ENCODE results near the gene ZBTB11.
"Not testable (repeated sequence)": the region's sequence is repeated elsewhere in the genome, so short reads cannot be mapped to it uniquely, and the experiment has no call there.

The ZBTB11 gene

DNA sequence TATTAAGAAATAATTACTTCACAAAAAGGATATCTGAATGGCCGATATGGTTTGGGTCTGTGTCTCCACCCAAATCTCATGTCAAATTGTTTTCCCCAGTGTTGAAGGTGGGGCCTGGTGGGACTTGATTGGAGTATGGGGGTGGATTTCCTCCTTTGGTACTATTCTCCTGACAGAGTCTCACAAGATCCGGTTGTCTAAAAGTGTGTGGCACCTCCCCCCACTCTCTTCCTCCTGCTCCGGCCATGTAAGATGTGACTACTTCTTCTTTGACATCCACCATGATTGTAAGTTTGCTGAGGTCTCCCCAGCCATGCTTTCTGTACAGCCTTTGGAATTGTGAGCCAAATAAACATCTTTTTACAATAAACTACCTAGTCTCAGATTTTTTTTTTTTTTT lies 34.5 kb downstream of the ZBTB11 start:
- no peak for DNase-seq

DNA sequence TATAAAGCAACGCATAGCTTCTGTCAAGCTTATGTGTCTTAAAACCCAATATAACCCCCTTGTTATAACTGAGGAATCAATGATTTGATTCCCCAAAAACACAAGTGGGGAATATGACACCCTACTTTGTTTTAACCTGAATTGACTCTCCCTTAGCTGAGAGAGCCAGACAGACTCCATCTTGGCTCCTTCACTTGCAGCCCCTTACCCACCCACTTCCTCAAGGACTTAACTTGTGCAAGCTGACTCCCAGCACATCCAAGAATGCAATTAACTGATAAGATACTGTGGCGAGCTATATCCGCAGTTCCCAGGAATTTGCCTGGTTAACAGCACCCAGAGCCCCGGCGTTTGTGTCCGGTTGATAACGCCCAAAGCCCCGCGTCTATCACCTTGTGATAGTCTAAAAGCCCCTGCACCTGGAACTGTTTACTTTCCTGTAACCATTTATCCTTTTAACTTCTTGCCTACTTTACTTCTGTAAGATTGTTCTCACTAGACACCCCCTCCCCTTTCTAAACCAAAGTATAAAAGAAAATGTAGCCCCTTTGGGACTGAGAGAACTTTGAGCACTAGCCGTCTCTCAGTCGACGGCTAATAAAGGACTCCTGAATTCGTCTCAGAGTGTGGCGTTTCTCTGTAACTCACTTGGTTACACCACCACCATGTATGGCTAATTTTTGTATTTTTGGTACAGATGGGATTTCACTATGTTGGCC lies 35.4 kb downstream of the ZBTB11 start:
- not testable (repeated sequence) for DNase-seq

- DNase-seq: no peak
These were observed 36.7 kb downstream of the ZBTB11 start for GRCh38 chr3:101640256-101640655.

DNA sequence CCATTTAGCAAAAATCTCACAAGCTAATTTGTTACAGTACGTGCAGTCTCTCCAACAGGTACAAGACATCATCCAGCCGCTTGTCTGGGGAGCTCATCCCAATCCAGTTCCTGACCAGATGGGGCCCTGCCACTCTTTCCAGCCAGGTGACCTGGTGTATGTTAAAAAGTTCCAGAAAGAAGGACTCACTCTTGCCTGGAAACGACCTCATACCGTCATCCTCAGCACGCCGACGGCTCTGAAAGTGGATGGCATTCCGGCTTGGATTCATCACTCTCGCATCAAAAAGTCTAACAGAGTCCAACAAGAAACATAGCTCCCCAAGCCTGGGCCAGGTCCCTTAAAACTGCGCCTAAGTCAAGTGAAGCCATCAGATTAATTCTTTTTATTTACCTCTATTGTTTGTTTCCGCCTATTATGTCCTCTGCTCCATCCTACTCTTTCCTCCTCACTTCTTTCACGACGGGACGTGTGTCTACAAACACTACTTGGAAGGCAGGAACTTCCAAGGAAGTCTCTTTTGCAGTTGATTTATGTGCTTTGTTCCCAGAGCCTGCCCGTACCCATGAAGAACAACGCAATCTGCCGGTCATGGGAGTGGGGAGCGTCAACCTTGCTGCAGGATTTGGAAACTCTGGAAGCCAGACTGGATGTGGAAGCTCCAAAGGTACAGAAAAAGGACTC lies 37.5 kb downstream of the ZBTB11 start:
- no peak for DNase-seq

DNA sequence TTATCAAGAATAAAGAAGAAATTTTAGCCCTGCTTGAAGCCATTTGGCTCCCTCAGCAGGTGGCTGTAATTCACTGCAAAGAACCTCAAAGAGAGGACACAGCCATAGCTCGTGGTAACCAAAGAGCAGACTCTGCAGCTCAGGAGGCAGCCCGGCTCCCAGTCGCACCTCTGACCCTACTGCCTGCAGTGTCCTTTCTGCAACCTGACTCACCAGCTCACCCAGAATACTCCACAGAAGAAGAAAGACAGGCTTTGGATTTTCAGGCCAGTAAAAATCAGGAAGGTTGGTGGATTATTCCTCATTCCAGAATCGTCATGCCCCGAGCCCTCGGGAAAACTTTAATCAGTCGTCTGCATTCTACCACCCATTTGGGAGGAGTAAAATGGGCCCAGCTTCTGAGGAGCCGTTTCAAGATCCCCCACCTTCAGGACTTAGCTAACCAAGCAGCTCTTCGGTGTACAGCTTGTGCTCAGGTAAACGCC lies 38.6 kb downstream of the ZBTB11 start:
- DNase-seq: no peak

- no peak for DNase-seq
These were observed 39.5 kb downstream of the ZBTB11 start for GRCh38 chr3:101637451-101637850.

DNA sequence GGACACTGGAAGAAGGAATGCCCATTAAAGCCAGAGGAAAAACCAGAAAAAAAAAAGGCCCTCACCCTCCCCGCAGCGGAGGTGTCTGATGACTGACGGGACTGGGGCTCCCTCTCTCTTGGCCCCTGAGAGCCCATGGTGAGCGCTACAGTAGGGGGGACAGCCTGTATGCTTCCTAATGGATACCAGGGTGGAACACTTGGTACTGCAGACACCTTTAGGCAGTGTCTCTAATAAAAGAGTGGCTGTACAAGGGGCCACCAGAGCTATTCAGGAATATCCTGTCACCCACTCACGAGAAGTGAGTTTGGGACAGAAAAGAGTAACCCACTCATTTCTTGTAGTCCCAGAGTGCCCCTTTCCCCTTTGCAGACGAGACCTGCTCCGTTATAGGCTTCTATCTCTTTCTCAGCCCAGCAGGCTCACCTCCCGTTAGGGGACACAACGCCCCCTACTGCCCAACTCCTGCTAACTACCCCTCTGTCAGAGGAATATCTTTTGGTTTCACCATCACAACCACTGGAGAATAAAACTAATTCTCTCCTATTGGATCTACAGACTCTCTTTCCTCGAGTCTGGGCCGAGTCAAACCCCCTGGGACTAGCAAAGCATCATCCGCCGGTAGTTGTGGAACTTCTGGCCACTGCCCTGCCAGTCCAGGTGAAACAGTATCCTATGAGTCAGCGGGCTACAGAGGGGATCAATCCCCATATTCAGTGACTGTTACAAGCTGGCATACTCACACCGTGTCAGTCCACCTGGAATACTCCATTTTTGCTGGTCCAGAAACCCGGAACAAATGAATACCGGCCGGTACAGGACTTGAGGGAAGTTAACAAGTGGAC lies 40.8 kb downstream of the ZBTB11 start:
- peak; percentile 41 to 48 for DNase-seq

DNA sequence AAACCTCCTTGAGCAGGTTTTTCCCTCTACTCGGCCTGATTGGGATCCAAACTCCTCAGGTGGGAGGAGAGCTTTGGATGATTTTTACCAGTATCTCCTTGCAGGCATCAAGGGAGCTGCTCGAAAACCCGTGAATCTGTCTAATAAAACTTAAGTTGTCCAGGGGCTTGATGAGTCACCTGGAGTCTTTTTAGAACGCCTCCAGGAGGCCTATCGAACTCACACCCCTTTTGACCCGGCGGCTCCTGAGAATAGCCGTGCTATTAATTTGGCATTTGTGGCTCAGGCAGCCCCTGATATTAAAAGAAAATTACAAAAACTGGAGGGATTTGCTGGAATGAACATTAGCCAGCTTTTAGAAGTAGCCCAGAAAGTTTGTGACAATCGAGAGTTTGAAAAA lies 41.6 kb downstream of the ZBTB11 start:
- no peak for DNase-seq

GRCh38 chr3:101634591-101635196 lies 42.2 kb downstream of the ZBTB11 start:
- DNase-seq: no peak

DNA sequence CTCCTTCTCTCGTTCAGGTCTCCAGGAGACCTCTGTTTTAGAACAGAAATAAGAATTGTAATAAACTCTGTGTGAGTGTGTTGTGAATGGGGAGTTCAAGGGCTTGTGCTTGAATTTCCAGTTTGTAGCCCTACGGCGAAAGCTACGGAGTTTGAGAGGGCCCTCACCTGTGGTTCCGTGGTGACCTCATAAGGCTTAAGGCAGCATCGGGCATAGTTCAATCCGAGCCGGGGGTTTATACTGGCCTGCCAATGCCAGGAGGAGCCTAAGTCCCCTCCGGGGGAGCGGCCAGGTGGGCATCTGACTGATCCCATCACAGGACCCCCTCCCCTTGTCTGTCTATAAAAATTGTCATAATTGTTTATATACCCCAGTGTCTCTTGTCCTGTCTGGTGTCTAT lies 43.7 kb downstream of the ZBTB11 start:
- DNase-seq: no peak

- no peak for DNase-seq
These were observed 44.3 kb downstream of the ZBTB11 start for GRCh38 chr3:101632586-101632985.

GRCh38 chr3:101631959-101632358 lies 45.0 kb downstream of the ZBTB11 start:
- DNase-seq: not testable (repeated sequence)

- DNase-seq: no peak
These were observed 45.7 kb downstream of the ZBTB11 start for GRCh38 chr3:101631098-101631796.

GRCh38 chr3:101629219-101629618 lies 47.7 kb downstream of the ZBTB11 start:
- DNase-seq: no peak

DNA sequence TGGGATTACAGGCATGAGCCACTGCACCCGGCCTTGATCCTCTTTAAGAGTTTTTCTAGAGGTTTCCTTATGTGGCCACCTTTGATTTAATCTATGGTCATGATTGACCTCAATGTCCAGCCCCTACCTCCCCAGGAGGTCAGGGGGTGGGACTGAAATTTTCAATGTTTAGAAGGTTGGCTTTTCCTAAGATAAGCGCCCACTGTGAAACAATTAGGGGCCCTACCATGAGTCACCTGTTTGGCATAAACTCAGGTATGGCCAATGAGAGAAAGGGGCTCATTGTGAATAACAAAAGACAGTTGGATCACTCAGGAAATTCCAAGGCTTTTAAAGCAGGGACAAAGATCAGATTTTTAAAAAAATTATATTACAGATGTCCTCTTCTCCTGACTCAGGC lies 51.1 kb downstream of the ZBTB11 start:
- DNase-seq: no peak

DNA sequence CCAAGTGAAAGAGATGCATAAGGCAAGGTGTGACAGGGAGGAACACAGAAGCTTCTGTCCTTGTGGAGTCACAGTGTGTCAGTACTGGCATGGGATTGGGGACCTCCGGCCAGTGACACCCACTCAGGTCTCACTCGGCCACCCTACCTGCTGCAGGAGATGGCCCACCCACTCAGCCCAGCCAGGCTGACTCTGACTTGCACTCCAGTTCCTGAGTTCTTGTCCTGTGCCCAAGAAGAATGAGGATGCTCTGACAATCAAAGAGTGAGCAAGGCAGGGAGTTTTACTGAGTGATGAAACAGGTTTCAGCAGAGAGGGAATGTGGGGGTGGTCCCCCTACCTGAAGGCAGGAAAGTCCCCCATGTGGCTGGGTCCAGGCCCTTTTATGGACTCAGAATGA lies 52.1 kb downstream of the ZBTB11 start:
- DNase-seq: no peak

- DNase-seq: no peak
These were observed 53.3 kb downstream of the ZBTB11 start for GRCh38 chr3:101623656-101624055.

GRCh38 chr3:101619734-101620133 lies 57.2 kb downstream of the ZBTB11 start:
- no peak for DNase-seq

DNA sequence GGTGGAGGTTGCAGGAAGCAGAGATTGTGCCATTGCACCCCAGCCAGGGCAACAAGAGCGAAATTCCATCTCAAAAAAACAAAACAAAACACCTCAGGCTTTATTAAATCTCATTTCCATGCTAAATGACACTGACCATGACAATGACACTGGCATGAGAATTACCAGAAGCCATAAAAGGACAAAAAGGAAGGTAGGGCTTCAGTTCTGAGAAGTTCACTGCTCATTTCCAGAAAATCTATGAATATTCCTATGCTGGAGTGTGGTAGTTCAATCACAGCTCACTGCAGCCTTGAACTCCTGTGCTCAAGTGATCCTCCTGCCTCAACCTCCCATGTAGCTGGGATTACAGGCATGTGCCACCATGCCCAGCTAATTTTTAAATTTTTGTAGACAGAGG lies 58.2 kb downstream of the ZBTB11 start:
- no peak for DNase-seq

DNA sequence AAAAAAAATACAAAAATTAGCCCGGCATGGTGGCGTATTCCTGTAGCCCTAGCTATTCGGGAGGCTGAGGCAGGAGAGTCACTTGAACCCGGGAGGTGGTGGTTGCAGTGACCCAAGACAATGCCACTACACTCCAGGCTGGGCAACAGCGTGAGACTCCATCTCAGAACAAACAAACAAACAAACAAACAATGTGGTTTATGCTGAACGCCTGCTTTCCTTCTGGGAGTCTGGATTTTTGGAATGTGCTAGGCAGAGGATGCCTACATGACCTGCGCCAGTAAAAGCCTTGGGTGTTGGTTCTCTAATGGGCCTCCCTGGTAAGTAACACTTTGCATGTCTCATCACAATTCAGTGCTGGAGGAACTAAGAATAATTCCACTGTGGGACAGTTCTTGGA lies 59.5 kb downstream of the ZBTB11 start:
- no peak for DNase-seq

DNA sequence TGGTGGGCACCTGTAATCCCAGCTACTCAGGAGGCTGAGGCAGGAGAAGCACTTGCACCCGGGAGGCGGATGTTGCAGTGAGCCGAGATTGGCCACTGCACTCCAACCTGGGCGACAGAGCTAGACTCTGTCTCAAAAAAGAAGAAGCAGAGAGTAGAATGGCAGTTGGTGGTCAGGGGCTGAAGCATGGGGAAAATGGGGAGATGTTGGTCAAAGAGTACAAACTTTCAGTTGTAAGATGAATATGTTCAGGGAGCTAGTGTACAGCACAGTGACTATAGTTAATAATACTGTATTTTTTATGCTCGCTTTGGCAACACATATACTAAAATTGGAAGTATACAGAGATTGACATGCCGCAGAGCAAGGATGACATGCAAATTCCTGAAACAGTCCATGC lies 61.4 kb downstream of the ZBTB11 start:
- no peak for DNase-seq

DNA sequence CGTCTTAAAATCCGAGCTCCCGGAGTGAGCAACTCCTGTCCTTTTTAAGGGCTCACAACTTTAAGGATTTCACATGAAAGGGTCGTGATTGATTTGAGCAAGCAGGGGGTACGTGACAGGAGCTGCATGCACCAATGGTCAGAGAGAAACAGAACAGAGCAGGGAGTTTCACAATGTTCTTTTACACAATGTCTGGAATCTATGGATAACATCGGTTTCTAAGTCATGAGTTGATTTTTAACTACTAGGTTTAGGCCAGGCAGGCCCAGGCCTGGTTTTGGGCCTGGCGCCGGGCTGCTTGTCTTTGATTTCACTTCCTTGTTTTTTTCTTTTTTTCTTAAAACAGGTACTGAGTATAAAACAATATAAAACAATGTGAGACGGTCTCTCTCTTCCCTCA lies 63.9 kb downstream of the ZBTB11 start:
- DNase-seq: not testable (repeated sequence)
